Common myeloid progenitor, CD34-positive (primary cell): ENCODE data around the gene DGCR2.

Experiments used
- CTCF ChIA-PET: fragments of 350-600 bp; sonication (Branson Sonifier 250); formaldehyde crosslinking; loops from one replicate; lab custom pipeline; 2021; ENCODE audit warnings: antibody characterized with exemption; lab: Charles Lee
- POLR2A ChIA-PET: fragments of 350-600 bp; sonication (Branson Sonifier 250); formaldehyde crosslinking; loops from one replicate; lab custom pipeline; 2021; ENCODE audit warnings: antibody characterized with exemption; lab: Charles Lee
- DNase-seq, 3 donors: peaks; one replicate each; pipeline versions ENCODE4 v3.0.0 to v3.0.0-alpha.2; 2013
- H3K27ac ChIP-seq, 2 experiments: 1 replicate in 1 of 2; 2 replicates in 1 of 2; pipeline ENCODE4 v1.7.0; 2013; ENCODE audit warnings: inconsistent platforms in 2 of 2, low read length in 2 of 2, mild to moderate bottlenecking in 2 of 2, low read depth in 1 of 2, moderate library complexity in 1 of 2; ENCODE audit not compliant: severe bottlenecking in 2 of 2, insufficient read depth in 1 of 2, poor library complexity in 1 of 2
- H3K27me3 ChIP-seq, 5 experiments: replicated peaks in 2 of 5; 1 replicate in 3 of 5; 2 replicates in 2 of 5; pipeline versions ENCODE4 v1.6.1 to v1.7.0; 2013; ENCODE audit warnings: low read length in 4 of 5, mild to moderate bottlenecking in 2 of 5, moderate library complexity in 2 of 5, inconsistent platforms in 1 of 5; ENCODE audit not compliant: insufficient read depth in 5 of 5, control insufficient read depth in 4 of 5
- H3K36me3 ChIP-seq, 4 experiments: 1 replicate in 2 of 4; 2 replicates in 2 of 4; pipeline versions ENCODE4 v1.6.1 to v1.7.0; 2013; ENCODE audit warnings: low read length in 3 of 4, control low read depth in 1 of 4, mild to moderate bottlenecking in 1 of 4; ENCODE audit not compliant: control insufficient read depth in 4 of 4, insufficient read depth in 4 of 4
- H3K4me1 ChIP-seq, 4 experiments: 1 replicate in 3 of 4; 2 replicates in 1 of 4; pipeline versions ENCODE4 v1.6.1 to v1.7.1; 2013; ENCODE audit warnings: low read length in 3 of 4, mild to moderate bottlenecking in 3 of 4, control low read depth in 1 of 4, inconsistent platforms in 1 of 4, moderate library complexity in 1 of 4; ENCODE audit not compliant: control insufficient read depth in 4 of 4, insufficient read depth in 4 of 4; ENCODE audit errors: control extremely low read depth in 1 of 4
- H3K4me3 ChIP-seq, 7 experiments: 1 replicate in 4 of 7; 2 replicates in 3 of 7; pipeline versions ENCODE4 v1.5.1 to v1.7.0; 2013; ENCODE audit warnings: mild to moderate bottlenecking in 7 of 7, low read length in 6 of 7, moderate library complexity in 6 of 7, inconsistent platforms in 2 of 7, low read depth in 2 of 7, control low read depth in 1 of 7; ENCODE audit not compliant: insufficient read depth in 4 of 7, control insufficient read depth in 1 of 7; ENCODE audit errors: extremely low read depth in 1 of 7
- H3K9me3 ChIP-seq, 5 experiments: 1 replicate in 4 of 5; 2 replicates in 1 of 5; pipeline versions ENCODE4 v1.6.1 to v1.7.1; 2013; ENCODE audit warnings: low read length in 4 of 5, mild to moderate bottlenecking in 2 of 5, inconsistent platforms in 1 of 5, low read depth in 1 of 5, moderate library complexity in 1 of 5; ENCODE audit not compliant: control insufficient read depth in 4 of 5, insufficient read depth in 2 of 5; ENCODE audit errors: control extremely low read depth in 1 of 5
- WGBS: methylation state at CpG from one replicate; pipeline ENCODE4 v1.1.5; 2013; ENCODE audit not compliant: insufficient coverage; 5-methylcytosine and 5-hydroxymethylcytosine counted together

Gene DGCR2

DNA sequence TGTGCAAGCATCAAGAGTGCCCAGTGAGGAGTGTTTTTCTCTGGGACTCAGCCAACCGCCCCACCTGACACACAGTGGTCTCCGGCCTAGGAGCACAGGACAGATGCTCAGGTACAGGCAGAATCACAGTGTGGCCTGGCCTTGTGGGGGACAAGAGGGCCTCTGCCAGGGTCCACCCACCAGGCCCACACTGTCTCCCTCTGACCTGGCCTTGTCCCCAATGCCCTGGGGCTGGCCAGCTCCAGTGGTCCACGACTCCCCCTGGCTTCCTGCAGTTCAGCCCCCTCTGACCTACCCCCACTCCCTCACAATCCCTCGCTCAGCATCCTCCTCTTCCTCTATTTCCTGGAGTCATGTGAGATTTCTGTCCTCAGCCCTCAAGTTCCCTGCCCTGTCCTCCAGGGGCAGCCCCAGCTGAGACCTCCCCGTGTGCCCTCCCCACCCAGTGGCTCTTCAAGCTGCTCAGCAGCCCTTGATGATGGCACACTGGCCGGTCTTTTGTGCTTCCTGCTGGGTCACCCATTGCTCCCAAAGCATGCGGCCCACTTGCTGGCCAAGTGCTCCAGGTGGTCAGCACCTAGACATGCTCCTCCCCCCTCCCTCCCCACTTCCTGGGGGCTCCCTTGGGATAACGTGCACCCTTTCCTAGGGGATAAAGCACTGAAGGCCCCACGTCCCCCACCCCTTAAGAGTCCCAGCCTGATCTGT, 10.6 kb upstream of the DGCR2 start:
- no peaks in the 10 kb centered on the region for H3K4me1 ChIP-seq
- WGBS: 90% methylated on average over 9 of the region's 9 CpGs
- H3K9me3 ChIP-seq: no peaks in the 10 kb centered on the region
- H3K27me3 ChIP-seq: no peaks in the 10 kb centered on the region
- DNase-seq: no peak
- ChIA-PET POLR2A (no interaction called here), CTCF (interaction anchor here (0.6 to 1.5 kb wide), 3 partner anchors 12 to 476 kb away, joined by 3 to 6 read pairs (median 5); partner anchors contain the start of gene ESS2)
- H3K36me3 ChIP-seq: peaks cover 4 to 57% (median 44%) of the 10 kb centered on the region in 4 experiments
- no peak overlapping the region for H3K4me3 ChIP-seq
- H3K27ac ChIP-seq: no peak overlapping the region

DNA sequence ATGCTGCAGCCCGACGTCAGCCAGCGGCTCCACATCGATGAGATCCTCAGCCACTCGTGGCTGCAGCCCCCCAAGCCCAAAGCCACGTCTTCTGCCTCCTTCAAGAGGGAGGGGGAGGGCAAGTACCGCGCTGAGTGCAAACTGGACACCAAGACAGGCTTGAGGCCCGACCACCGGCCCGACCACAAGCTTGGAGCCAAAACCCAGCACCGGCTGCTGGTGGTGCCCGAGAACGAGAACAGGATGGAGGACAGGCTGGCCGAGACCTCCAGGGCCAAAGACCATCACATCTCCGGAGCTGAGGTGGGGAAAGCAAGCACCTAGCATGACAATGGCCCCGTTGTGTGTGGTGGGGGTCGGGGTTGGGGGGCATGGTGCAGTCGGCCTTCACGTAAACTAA, 9.9 kb upstream of the DGCR2 start:
- 97% methylated on average over 20 of the region's 20 CpGs for WGBS
- CTCF ChIA-PET: interaction anchor here (0.6 to 1.0 kb wide), 2 partner anchors 17 to 34 kb away, joined by 3 read pairs; no protein-coding TSS in a partner anchor
- Histone ChIP-seq H3K4me3 (no peak overlapping the region), H3K27ac (no peak overlapping the region), H3K9me3 (no peaks in the 10 kb centered on the region), H3K4me1 (no peaks in the 10 kb centered on the region), H3K27me3 (no peaks in the 10 kb centered on the region), H3K36me3 (peaks cover 4 to 50% (median 37%) of the 10 kb centered on the region in 4 experiments)
- DNase-seq: no peak
- POLR2A ChIA-PET: no interaction called here

DNA sequence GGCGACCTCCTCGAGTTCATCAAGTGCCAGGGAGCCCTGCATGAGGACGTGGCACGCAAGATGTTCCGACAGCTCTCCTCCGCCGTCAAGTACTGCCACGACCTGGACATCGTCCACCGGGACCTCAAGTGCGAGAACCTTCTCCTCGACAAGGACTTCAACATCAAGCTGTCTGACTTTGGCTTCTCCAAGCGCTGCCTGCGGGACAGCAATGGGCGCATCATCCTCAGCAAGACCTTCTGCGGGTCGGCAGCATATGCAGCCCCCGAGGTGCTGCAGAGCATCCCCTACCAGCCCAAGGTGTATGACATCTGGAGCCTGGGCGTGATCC, 9.4 kb upstream of the DGCR2 start:
- Histone ChIP-seq H3K27ac (no peak overlapping the region), H3K4me1 (no peaks in the 10 kb centered on the region), H3K36me3 (peaks cover 4 to 45% (median 32%) of the 10 kb centered on the region in 4 experiments), H3K4me3 (no peak overlapping the region), H3K27me3 (no peaks in the 10 kb centered on the region), H3K9me3 (no peaks in the 10 kb centered on the region)
- 97% methylated on average over 19 of the region's 19 CpGs for WGBS
- CTCF ChIA-PET: interaction anchor here (0.6 to 1.0 kb wide), 2 partner anchors 16 to 33 kb away, joined by 3 read pairs; no protein-coding TSS in a partner anchor
- POLR2A ChIA-PET: no interaction called here
- DNase-seq: no peak

DNA sequence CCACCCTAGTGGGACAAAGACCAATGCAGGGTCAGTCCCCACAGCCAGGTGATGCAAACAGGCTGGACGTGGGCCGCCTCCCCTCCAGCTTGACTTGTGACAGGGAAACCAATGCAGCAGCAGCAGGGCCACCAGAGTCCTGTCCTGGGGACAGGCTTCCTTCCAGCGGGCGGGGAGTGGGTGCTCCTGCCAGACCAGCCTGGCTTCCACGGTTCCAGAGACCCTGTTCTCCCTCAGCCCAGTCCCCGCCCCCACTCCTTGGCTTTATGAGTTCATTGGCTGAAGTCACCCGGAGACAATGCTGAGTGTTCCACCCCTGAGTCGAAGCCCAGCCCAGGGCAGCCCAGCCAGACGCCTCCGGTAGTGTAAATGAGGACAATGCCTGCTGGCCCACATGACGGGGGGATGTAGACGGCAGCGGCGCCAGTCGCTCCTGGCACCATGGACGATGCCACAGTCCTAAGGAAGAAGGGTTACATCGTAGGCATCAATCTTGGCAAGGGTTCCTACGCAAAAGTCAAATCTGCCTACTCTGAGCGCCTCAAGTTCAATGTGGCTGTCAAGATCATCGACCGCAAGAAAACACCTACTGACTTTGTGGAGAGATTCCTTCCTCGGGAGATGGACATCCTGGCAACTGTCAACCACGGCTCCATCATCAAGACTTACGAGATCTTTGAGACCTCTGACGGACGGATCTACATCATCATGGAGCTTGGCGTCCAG, 8.9 kb upstream of the DGCR2 start, which contains the start of gene TSSK2:
TSSK2 (plus strand) TSS at position 350 of the 726 bp plus-strand sequence; CDS start at position 442, 92 bp downstream.
- ChIA-PET CTCF (interaction anchor here (1.0 kb wide), 1 partner anchor 16 kb away, joined by 3 read pairs; no protein-coding TSS in a partner anchor), POLR2A (no interaction called here)
- no peak for DNase-seq
- H3K4me1 ChIP-seq: no peaks in the 10 kb centered on the region
- H3K27ac ChIP-seq: no peak within 1 kb of the TSS
- no peak within 1 kb of the TSS for H3K4me3 ChIP-seq
- H3K36me3 ChIP-seq: peaks cover 4 to 41% (median 29%) of the 10 kb centered on the region in 4 experiments
- 96% methylated on average over 27 of the region's 27 CpGs for WGBS
- H3K27me3 ChIP-seq: no peaks in the 10 kb centered on the region
- H3K9me3 ChIP-seq: no peaks in the 10 kb centered on the region

DNA sequence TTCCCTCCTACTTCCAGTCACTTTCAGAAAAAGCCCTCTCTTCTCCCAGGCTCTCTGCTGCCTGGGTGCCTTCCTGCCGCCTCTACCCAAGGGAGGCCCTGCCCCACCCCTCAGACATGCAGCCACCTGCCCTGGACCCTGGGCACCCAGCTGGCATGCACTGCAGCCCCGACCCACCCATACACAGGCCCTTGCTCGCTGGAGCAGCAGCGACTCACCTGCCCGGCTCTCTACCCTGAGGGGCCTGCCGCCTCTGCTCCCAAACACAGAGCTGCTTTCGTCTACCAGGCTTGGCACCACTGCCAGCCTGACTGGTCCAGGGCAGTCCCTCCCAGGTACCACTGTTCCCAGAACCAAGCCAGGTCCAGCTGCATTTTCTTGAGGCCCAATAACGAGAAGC, 7.7 kb upstream of the DGCR2 start:
- no peak for DNase-seq
- ChIA-PET CTCF (no interaction called here), POLR2A (no interaction called here)
- Histone ChIP-seq H3K4me3 (no peak overlapping the region), H3K4me1 (no peaks in the 10 kb centered on the region), H3K27ac (no peak overlapping the region), H3K9me3 (no peaks in the 10 kb centered on the region), H3K36me3 (peaks cover 4 to 32% (median 23%) of the 10 kb centered on the region in 4 experiments), H3K27me3 (peaks cover 0 to 2% (median 0%) of the 10 kb centered on the region in 5 experiments)
- WGBS: 100% methylated on average over 7 of the region's 8 CpGs

DNA sequence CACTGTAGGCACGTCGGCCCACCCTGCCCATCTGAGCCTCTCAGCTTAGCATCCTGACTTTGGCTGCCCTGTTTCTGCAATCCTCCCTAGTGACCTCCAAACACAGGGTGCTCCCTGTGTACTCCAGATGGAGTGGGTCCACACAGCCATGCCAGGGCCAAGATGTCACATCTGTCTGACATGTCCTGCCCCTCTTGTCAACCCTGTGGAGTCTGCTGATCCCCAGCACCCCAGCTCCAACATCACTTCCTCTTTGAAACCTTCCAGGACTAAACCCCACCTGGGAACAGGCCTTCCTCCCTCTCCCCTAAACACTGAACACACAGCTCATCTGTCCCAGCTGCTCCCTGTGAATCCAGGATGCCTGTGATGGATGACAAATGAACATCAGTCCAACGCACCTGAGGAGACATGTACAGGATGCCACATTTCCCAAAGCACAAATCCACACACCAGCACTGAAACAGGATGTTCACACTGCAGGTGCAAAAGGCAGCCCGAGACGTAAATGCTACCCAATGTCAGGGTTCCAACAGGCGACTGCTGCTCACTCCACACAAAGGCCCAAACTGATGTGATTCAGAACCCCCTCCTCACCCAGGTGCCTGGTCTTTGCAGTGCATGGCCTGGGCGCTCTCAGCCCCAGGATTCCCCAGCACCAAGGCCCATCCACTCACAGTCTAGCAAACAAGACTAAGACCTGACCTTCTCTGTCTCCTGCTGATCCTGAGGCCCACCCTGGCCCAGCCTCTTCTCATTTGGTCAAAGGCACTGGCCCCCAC, 6.9 kb upstream of the DGCR2 start:
- H3K27me3 ChIP-seq: peaks cover 0 to 2% (median 0%) of the 10 kb centered on the region in 5 experiments
- no peaks in the 10 kb centered on the region for H3K9me3 ChIP-seq
- H3K36me3 ChIP-seq: peaks cover 4 to 25% (median 18%) of the 10 kb centered on the region in 4 experiments
- H3K4me3 ChIP-seq: no peak overlapping the region
- CTCF ChIA-PET: no interaction called here
- H3K4me1 ChIP-seq: no peaks in the 10 kb centered on the region
- no peak for DNase-seq
- 92% methylated on average over 4 of the region's 7 CpGs for WGBS
- H3K27ac ChIP-seq: no peak overlapping the region
- POLR2A ChIA-PET: no interaction called here
